Measurements from ENCODE around the gene ARL8B. TPM values are rescaled to one million over a fixed set of nuclear protein-coding genes. Genes with fewer than 3 reads are reported as not detected.

The ARL8B gene
- polyA plus RNA-seq, 1 experiment: 47.0 TPM

- POLR2A ChIA-PET: interaction anchor here (0.7 kb wide), 1 partner anchor 30 kb away, joined by 3 read pairs; no protein-coding TSS in a partner anchor
- CTCF ChIA-PET: interaction anchor here (0.7 to 1.6 kb wide), 3 partner anchors 8 to 14 kb away, joined by 3 read pairs; no protein-coding TSS in a partner anchor
- Histone ChIP-seq H3K27me3 (ENCODE audit: control insufficient read depth, insufficient read depth, low read length) (no peaks in the 10 kb centered on the region), H3K27ac (ENCODE audit: low read depth, low read length) (peak overlapping the region; percentile 4), H3K4me3 (ENCODE audit: low read depth, low read length) (no peak overlapping the region), H3K9me3 (ENCODE audit: control insufficient read depth, insufficient read depth, low read length) (no peaks in the 10 kb centered on the region)
- TF ChIP-seq CTCF (IDR thresholded peaks at IDR 0.05; ENCODE audit: low read depth, low read length): no peak
- DNase-seq (ENCODE audit: low read depth, low spot score): no peak
Observed at GRCh38 chr3:5218815-5219214, 96.7 kb downstream of the ARL8B start.

- CTCF ChIA-PET: interaction anchor here (1.3 to 1.6 kb wide), 2 partner anchors 8 to 13 kb away, joined by 3 read pairs; no protein-coding TSS in a partner anchor
- Histone ChIP-seq H3K9me3 (ENCODE audit: control insufficient read depth, insufficient read depth, low read length) (no peaks in the 10 kb centered on the region), H3K4me3 (ENCODE audit: low read depth, low read length) (no peak overlapping the region), H3K27ac (ENCODE audit: low read depth, low read length) (no peak overlapping the region), H3K27me3 (ENCODE audit: control insufficient read depth, insufficient read depth, low read length) (no peaks in the 10 kb centered on the region)
- no peak for TF ChIP-seq CTCF (IDR thresholded peaks at IDR 0.05; ENCODE audit: low read depth, low read length)
- DNase-seq (ENCODE audit: low read depth, low spot score): no peak
- POLR2A ChIA-PET: no interaction called here
Observed at GRCh38 chr3:5219216-5219615, 97.1 kb downstream of the ARL8B start.

- Histone ChIP-seq H3K27me3 (ENCODE audit: control insufficient read depth, insufficient read depth, low read length) (no peaks in the 10 kb centered on the region), H3K9me3 (ENCODE audit: control insufficient read depth, insufficient read depth, low read length) (no peaks in the 10 kb centered on the region), H3K27ac (ENCODE audit: low read depth, low read length) (no peak overlapping the region), H3K4me3 (ENCODE audit: low read depth, low read length) (no peak overlapping the region)
- TF ChIP-seq CTCF (IDR thresholded peaks at IDR 0.05; ENCODE audit: low read depth, low read length): no peak
- CTCF ChIA-PET: no interaction called here
- POLR2A ChIA-PET: no interaction called here
- no peak for DNase-seq (ENCODE audit: low read depth, low spot score)
Observed at GRCh38 chr3:5220193-5220592, 98.1 kb downstream of the ARL8B start.

GRCh38 chr3:5220667-5221431 lies 98.8 kb downstream of the ARL8B start:
- POLR2A ChIA-PET: no interaction called here
- CTCF ChIA-PET: no interaction called here

More at GRCh38 chr3:5220667-5221431, 98.8 kb downstream of the ARL8B start:
- DNase-seq (ENCODE audit: low read depth, low spot score): no peak
- TF ChIP-seq CTCF (IDR thresholded peaks at IDR 0.05; ENCODE audit: low read depth, low read length): no peak
- no peaks in the 10 kb centered on the region for H3K27me3 ChIP-seq (ENCODE audit: control insufficient read depth, insufficient read depth, low read length)
- no peak overlapping the region for H3K4me3 ChIP-seq (ENCODE audit: low read depth, low read length)
- H3K9me3 ChIP-seq (ENCODE audit: control insufficient read depth, insufficient read depth, low read length): no peaks in the 10 kb centered on the region
- H3K27ac ChIP-seq (ENCODE audit: low read depth, low read length): no peak overlapping the region
